Suprapubic skin (tissue), 4 donors: ENCODE measurements around the gene PGM5.

Source experiments
- EP300 ChIP-seq: sonication (generic); formaldehyde crosslinking; IDR thresholded peaks from one replicate; pipeline ENCODE4 v1.6.1; 2017; ENCODE audit warnings: antibody characterized with exemption
- POLR2A ChIP-seq, 2 donors: fragments of 450-650 bp; IDR thresholded peaks; one replicate each; pipeline ENCODE4 v1.6.1; 2017; ENCODE audit warnings: antibody characterized with exemption in 2 of 2, mild to moderate bottlenecking in 2 of 2, moderate library complexity in 2 of 2
- POLR2AphosphoS5 ChIP-seq, 3 donors: sonication (generic); formaldehyde crosslinking; IDR thresholded peaks; one replicate each; pipeline ENCODE4 v1.6.1; 2017; ENCODE audit warnings: antibody characterized with exemption in 3 of 3
- TF ChIP-seq, protein P1 (sequence below), 2 donors: fragments of 200-600 bp in 1 of 2; fragments of 450-650 bp in 1 of 2; sonication (generic) in 1 of 2; IDR thresholded peaks; one replicate each; pipeline ENCODE4 v1.5.1; 2016 to 2019; ENCODE audit warnings: antibody characterized with exemption in 2 of 2, mild to moderate bottlenecking in 1 of 2, moderate library complexity in 1 of 2

DNA sequence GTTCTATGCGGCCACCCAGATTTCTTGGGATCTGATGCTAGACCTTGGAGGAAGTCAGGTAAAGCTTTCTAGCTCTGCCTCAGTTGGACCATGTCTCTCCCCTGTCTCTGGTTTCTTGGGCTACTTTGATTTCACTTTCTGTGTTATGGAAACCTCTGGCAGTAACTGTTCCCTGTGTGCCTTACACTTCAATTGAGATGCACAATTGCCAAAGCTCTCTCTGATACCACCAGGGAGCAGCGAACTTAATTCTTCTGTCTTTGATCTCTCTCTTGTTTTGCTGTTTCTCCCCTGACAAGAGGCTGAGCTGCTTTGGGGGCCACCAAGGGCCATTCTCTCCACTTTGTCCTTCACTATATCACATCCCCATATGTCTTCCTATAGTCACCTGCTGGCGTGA lies 61.4 kb downstream of the PGM5 start:
- TF ChIP-seq, protein P1, sequence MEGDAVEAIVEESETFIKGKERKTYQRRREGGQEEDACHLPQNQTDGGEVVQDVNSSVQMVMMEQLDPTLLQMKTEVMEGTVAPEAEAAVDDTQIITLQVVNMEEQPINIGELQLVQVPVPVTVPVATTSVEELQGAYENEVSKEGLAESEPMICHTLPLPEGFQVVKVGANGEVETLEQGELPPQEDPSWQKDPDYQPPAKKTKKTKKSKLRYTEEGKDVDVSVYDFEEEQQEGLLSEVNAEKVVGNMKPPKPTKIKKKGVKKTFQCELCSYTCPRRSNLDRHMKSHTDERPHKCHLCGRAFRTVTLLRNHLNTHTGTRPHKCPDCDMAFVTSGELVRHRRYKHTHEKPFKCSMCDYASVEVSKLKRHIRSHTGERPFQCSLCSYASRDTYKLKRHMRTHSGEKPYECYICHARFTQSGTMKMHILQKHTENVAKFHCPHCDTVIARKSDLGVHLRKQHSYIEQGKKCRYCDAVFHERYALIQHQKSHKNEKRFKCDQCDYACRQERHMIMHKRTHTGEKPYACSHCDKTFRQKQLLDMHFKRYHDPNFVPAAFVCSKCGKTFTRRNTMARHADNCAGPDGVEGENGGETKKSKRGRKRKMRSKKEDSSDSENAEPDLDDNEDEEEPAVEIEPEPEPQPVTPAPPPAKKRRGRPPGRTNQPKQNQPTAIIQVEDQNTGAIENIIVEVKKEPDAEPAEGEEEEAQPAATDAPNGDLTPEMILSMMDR (IDR thresholded peaks at IDR 0.05), result no peak
- TF ChIP-seq POLR2A (IDR thresholded peaks at IDR 0.05) (no peak), POLR2AphosphoS5 (IDR thresholded peaks at IDR 0.05) (no peak), EP300 (no peak)
